ENCODE data around the gene AMPD3. TPM values are rescaled to one million over a fixed set of nuclear protein-coding genes. Genes with fewer than 3 reads are reported as not detected.

AMPD3 gene
- total RNA-seq (2021; ENCODE audit: unreplicated experiment) (12.5 TPM), Bru-seq, nascent RNA (percentile 52 among the genes with signal in this experiment), BruChase-seq, experiment 1, labeled RNA remaining after a 2-hour chase (percentile 47 among the genes with signal in this experiment), BruChase-seq, experiment 2, labeled RNA remaining after a 6-hour chase (percentile 51 among the genes with signal in this experiment)
- 8.9 TPM for polyA plus RNA-seq (2012; ENCODE audit: insufficient read length)
- long read RNA-seq, partial matches to known transcripts, result 2 of 8 reads
- long read RNA-seq, other reads (novel, unspliced or antisense), result 3 of 8 reads

DNA sequence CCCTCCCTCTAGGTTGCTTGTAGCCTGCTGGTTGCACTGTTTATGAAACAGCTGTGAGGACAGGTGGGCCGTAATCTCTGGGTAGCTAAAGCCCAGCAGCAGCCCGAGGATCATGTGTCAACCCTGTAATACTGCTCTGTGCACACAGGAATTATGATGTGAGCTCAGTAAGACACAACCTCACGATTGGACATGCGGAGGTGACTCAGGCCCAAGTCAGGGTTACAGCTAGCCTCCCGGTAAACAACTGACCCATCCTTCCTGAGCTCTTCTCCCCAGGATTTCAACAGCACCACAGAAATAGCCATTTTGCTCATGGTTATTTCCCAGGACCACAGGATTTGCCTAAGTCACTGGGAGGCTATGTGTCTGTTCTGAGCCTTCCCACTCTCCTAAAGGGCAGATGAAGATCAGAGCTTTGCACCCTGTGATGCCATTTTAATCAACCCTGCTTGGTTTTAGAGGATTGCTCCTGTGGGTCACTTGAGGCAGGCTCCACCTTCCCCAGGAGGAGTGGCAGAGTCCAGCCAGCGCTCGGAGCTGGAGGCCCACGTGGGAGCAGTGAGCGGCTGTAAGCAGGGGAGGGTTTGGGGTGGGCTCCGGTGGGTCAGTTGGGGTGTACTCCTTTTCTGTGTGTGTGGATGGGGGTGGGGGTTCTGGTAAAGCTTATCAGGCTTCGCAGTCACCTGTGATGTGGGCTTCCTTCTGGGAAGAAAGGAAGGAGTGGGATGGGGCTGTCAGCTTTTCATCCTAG, at the start of gene AMPD3:
Gene AMPD3, plus strand, starts transcription at position 387 of the 754 bp plus-strand sequence. CDS start 6,256 bp downstream, outside the sequence.
- ChIA-PET CTCF (interaction anchor here (0.5 to 1.9 kb wide), 5 partner anchors 16 to 1138 kb away, joined by 3 to 7 read pairs (median 5); partner anchors contain the start of gene RNF141), POLR2A (interaction anchor here (0.6 kb wide), 1 partner anchor 275 kb away, joined by 3 read pairs; no protein-coding TSS in a partner anchor)
- H3K9me3 ChIP-seq (ENCODE audit: control insufficient read depth, insufficient read depth, low read depth, low read length), result no peaks in the 10 kb centered on the region
- H3K4me3 ChIP-seq (ENCODE audit: low read depth in 2 of 2, low read length in 2 of 2), result peak within 1 kb of the TSS; percentile 17 to 67
- peak within 1 kb of the TSS; percentile 62 for H3K27ac ChIP-seq (ENCODE audit: low read length)
- H3K27me3 ChIP-seq (ENCODE audit: control insufficient read depth, insufficient read depth, low read length), result 0 out of 2 replicates have a peak, but pooled peaks cover 2% of the 10 kb centered on the region
- ATAC-seq (peak; percentile 72), DNase-seq (ENCODE audit: low read depth, low spot score) (peak; percentile 96)
- in situ Hi-C loops (cut with HindIII; ENCODE audit: low pct_unique_long_range_greater_than_20kb, low sequenced_read_pairs), result no loop called here
- H3K4me1 ChIP-seq (ENCODE audit: control insufficient read depth, insufficient read depth, low read length), result peaks cover 22% of the 10 kb centered on the region
- BruUV-seq (replicated peaks), result no TSS peak
- intact Hi-C loops (cut with micrococcal nuclease; ENCODE audit: unreplicated experiment), result no loop called here
- TF ChIP-seq SIN3A (IDR thresholded peaks at IDR 0.05; ENCODE audit: borderline replicate concordance, insufficient read depth, low read depth, low read length) (peak; percentile 37; the same call in 1 of the 2 replicates), POLR2AphosphoS5 (IDR thresholded peaks at IDR 0.05; ENCODE audit: low read depth, low read length) (0 out of 2 replicates have a peak, but pooled peaks have one; percentile 49), REST (IDR thresholded peaks at IDR 0.05; ENCODE audit: insufficient read depth in 1 of 2, low read depth in 2 of 2, low read length in 1 of 2) (no peak)
- H3K36me3 ChIP-seq (ENCODE audit: control insufficient read depth, insufficient read depth, low read length), result no peaks in the 10 kb centered on the region

GRCh38 chr11:10405865-10406592, 49.0 kb upstream of the AMPD3 start:
- no peaks in the 10 kb centered on the region for H3K9me3 ChIP-seq (ENCODE audit: control insufficient read depth, insufficient read depth, low read depth, low read length)
- ATAC-seq, result peak; percentile 91
- peaks cover 18% of the 10 kb centered on the region for H3K4me1 ChIP-seq (ENCODE audit: control insufficient read depth, insufficient read depth, low read length)
- no TSS peak for BruUV-seq (replicated peaks)
- in situ Hi-C loops (cut with HindIII; ENCODE audit: low pct_unique_long_range_greater_than_20kb, low sequenced_read_pairs) (no loop called here), intact Hi-C loops (cut with micrococcal nuclease; ENCODE audit: unreplicated experiment) (loop anchor here (1.0 to 10.0 kb wide), 3 partner anchors 139 to 329 kb away; partner anchors contain the start of gene RNF141)
- H3K27me3 ChIP-seq (ENCODE audit: control insufficient read depth, insufficient read depth, low read length), result no peaks in the 10 kb centered on the region
- DNase-seq (ENCODE audit: low read depth, low spot score), result peak; percentile 84
- peak overlapping the region; percentile 4; the same call in 1 of the 2 replicates for H3K27ac ChIP-seq (ENCODE audit: low read length)
- ChIA-PET POLR2A (interaction anchor here (0.5 to 0.7 kb wide), 3 partner anchors 25 to 1082 kb away, joined by 3 to 13 read pairs (median 3); no protein-coding TSS in a partner anchor), CTCF (interaction anchor here (0.6 to 1.2 kb wide), 10 partner anchors 45 to 329 kb away, joined by 3 to 10 read pairs (median 4); partner anchors contain the start of gene RNF141)
- no peaks in the 10 kb centered on the region for H3K36me3 ChIP-seq (ENCODE audit: control insufficient read depth, insufficient read depth, low read length)
- no peak for TF ChIP-seq REST (IDR thresholded peaks at IDR 0.05; ENCODE audit: insufficient read depth in 1 of 2, low read depth in 2 of 2, low read length in 1 of 2)
- peak; percentile 96 for TF ChIP-seq CTCF (IDR thresholded peaks at IDR 0.05)
- H3K4me3 ChIP-seq (ENCODE audit: low read depth in 2 of 2, low read length in 2 of 2), result no peak overlapping the region

Measured in Panc1 (cell line).